ENCODE measurements around the gene TTC23L. TPM values are rescaled to one million over a fixed set of nuclear protein-coding genes. Genes with fewer than 3 reads are reported as not detected.

The TTC23L gene
- total RNA-seq, 1 donor from 2014 or later, result not detected

DNA sequence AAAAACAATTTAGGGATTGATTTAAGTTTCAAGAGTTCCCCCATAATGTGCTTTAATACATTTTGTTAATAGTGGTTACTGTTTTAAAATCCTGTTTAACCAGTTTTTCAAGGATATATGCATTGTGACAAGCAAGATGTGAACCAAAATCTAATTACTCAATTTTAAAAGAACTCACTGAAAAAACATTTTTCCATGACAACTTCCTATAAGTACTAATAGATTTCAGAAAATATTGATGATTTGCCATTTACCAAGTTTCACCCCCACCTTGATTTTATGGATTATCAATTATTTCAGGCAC, 85.5 kb downstream of the TTC23L start:
- H3K27ac Mint-ChIP-seq, result no peak overlapping the region
- no peak for TF ChIP-seq CTCF (IDR thresholded peaks at IDR 0.05)
- DNase-seq (no peak), ATAC-seq (ENCODE audit: low read depth) (no peak)
- no peak overlapping the region for H3K4me3 Mint-ChIP-seq
- H3K9me3 Mint-ChIP-seq, result no peaks in the 10 kb centered on the region
- peaks cover 61% of the 10 kb centered on the region for H3K36me3 Mint-ChIP-seq (ENCODE audit: low read depth)
- H3K4me1 Mint-ChIP-seq, result peaks cover 16% of the 10 kb centered on the region
- H3K27me3 Mint-ChIP-seq, result no peaks in the 10 kb centered on the region
- CTCF ChIA-PET, result no interaction called here
- POLR2A ChIA-PET, result interaction anchor here (1.4 kb wide), 1 partner anchor 9 kb away, joined by 9 read pairs; the partner anchor contains the start of genes BRIX1 and RAD1
- intact Hi-C loops (cut with micrococcal nuclease), result loop anchor here (1.0 to 10.0 kb wide), 3 partner anchors 9 to 1800 kb away; partner anchors contain the start of genes BRIX1 and RAD1

DNA sequence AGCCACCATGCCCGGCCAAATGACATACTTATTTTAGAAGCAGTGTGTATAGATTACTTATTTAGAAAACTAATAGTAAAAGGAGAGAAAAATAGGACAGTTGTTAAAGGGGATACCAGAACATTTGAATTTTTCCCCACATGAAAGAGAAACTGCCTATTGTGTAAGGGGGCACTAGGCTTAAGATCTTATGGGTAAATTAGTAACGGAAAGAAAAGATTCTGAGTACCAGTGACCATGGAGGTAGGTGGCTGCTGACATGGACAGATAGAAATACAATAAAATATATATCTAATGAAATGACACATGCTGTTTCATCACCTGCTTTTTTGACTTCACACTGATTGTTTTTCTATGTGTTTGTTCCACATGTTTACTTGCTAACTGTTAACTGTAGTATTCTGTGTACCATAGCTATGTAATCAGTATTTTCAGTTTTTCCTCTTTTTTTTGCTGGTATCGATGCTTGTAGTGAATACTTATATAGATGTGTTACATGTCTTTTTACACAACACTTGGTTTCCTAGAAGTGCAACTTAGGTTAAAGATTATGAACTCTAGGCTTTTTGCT, 87.4 kb downstream of the TTC23L start:
- ChIA-PET CTCF (interaction anchor here (0.6 kb wide), 1 partner anchor 9 kb away, joined by 3 read pairs; no protein-coding TSS in a partner anchor), POLR2A (no interaction called here)
- no peak for TF ChIP-seq CTCF (IDR thresholded peaks at IDR 0.05)
- Mint-ChIP-seq H3K4me1 (peaks cover 28% of the 10 kb centered on the region), H3K27me3 (no peaks in the 10 kb centered on the region), H3K4me3 (no peak overlapping the region), H3K9me3 (no peaks in the 10 kb centered on the region), H3K27ac (no peak overlapping the region), H3K36me3 (ENCODE audit: low read depth) (peaks cover 48% of the 10 kb centered on the region)
- intact Hi-C loops (cut with micrococcal nuclease), result loop anchor here (5.0 to 10.0 kb wide), 4 partner anchors 388 to 1951 kb away; partner anchors contain the start of gene NIPBL
- ATAC-seq (ENCODE audit: low read depth) (no peak), DNase-seq (no peak)

DNA sequence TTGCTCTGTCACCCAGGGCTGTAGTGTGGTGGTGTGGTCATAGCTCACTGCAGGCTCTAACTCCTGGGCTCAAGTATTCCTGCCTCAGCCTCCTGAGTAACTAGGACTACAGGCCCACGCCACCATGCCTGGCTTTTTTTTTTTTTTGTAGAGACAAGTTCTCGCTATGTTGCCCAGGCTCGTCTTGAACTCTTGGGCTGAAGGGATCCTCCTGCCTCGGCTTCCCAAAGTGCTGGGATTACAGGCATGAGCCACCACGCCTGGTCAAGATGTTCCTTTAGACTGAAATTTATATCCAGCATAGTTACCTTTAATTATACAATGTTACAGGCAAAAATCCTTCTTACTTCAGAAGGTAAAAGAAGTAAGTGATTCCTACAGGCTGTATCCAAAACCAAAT, 88.8 kb downstream of the TTC23L start:
- no peak for TF ChIP-seq CTCF (IDR thresholded peaks at IDR 0.05)
- ChIA-PET POLR2A (interaction anchor here (3.2 kb wide), 1 partner anchor 12 kb away, joined by 125 read pairs; the partner anchor contains the start of genes BRIX1 and RAD1), CTCF (no interaction called here)
- peaks cover 38% of the 10 kb centered on the region for H3K36me3 Mint-ChIP-seq (ENCODE audit: low read depth)
- peaks cover 35% of the 10 kb centered on the region for H3K4me1 Mint-ChIP-seq
- intact Hi-C loops (cut with micrococcal nuclease), result loop anchor here (5.0 to 10.0 kb wide), 4 partner anchors 387 to 1950 kb away; partner anchors contain the start of gene NIPBL
- no peaks in the 10 kb centered on the region for H3K9me3 Mint-ChIP-seq
- no peak overlapping the region for H3K27ac Mint-ChIP-seq
- no peak overlapping the region for H3K4me3 Mint-ChIP-seq
- ATAC-seq (ENCODE audit: low read depth) (no peak), DNase-seq (no peak)
- H3K27me3 Mint-ChIP-seq, result no peaks in the 10 kb centered on the region

- Mint-ChIP-seq H3K36me3 (ENCODE audit: low read depth) (peaks cover 38% of the 10 kb centered on the region), H3K9me3 (no peaks in the 10 kb centered on the region), H3K4me1 (peaks cover 35% of the 10 kb centered on the region), H3K27ac (no peak overlapping the region), H3K4me3 (no peak overlapping the region), H3K27me3 (no peaks in the 10 kb centered on the region)
- ChIA-PET CTCF (no interaction called here), POLR2A (interaction anchor here (1.1 to 3.2 kb wide), 2 partner anchors 12 to 1224 kb away, joined by 3 to 125 read pairs; partner anchors contain the start of genes BRIX1, LMBRD2, RAD1 and SKP2)
- DNase-seq (no peak), ATAC-seq (ENCODE audit: low read depth) (no peak)
- no peak for TF ChIP-seq CTCF (IDR thresholded peaks at IDR 0.05)
- intact Hi-C loops (cut with micrococcal nuclease), result loop anchor here (5.0 to 10.0 kb wide), 4 partner anchors 387 to 1949 kb away; partner anchors contain the start of gene NIPBL
Observed at GRCh38 chr5:34928267-34928666, 89.3 kb downstream of the TTC23L start.

DNA sequence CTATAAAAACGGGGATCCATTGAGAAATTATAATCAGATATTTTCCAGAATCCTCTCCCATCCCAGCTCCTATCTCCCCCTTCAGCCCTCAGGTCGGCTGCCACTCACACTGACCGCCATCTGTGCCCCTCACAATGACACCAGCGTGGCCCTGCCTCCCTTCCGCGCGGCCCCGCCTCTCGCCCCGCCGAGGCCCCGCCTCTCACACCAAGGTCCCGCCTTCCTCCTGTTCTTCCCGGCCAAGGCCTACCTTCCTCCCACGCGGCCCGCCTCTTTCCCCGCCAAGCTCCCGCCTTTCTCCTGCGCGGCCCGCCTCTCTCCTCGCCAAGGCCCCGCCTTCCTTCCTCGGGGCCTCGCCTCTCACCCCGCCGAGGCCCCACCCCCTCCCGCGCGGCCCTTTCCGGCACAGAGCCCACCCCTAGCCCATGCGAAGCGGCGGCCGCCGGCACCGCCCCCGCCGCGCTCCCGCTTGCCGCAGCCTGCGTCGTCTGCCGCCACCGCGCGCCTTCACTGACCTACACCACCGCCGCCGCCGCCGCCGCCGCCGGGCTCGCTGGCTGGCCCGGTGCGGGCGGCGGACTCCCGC, 90.3 kb downstream of the TTC23L start, which contains the start of gene DNAJC21:
DNAJC21 (plus strand) TSS at position 426 of the 586 bp plus-strand sequence. CDS start 261 bp downstream, outside the sequence.
- intact Hi-C loops (cut with micrococcal nuclease), result loop anchor here (1.0 to 10.0 kb wide), 10 partner anchors 14 to 1948 kb away; partner anchors contain the start of genes BRIX1, LMBRD2, NIPBL and RAD1
- H3K4me1 Mint-ChIP-seq, result peaks cover 29% of the 10 kb centered on the region

More for the DNA sequence above, 90.3 kb downstream of the TTC23L start, which contains the start of gene DNAJC21:
- CTCF ChIA-PET, result interaction anchor here (2.0 kb wide), 1 partner anchor 13 kb away, joined by 15 read pairs; the partner anchor contains the start of genes BRIX1 and RAD1
- peaks cover 37% of the 10 kb centered on the region for H3K36me3 Mint-ChIP-seq (ENCODE audit: low read depth)
- DNase-seq, result peak; percentile 98
- H3K27me3 Mint-ChIP-seq, result no peaks in the 10 kb centered on the region
- peak; percentile 88 for ATAC-seq (ENCODE audit: low read depth)
- POLR2A ChIA-PET, result interaction anchor here (0.6 to 3.2 kb wide), 18 partner anchors 8 to 1940 kb away, joined by 3 to 125 read pairs (median 5); partner anchors contain the start of genes AMACR, BRIX1, LMBRD2 and NADK2
- peak within 1 kb of the TSS; percentile 97 for H3K4me3 Mint-ChIP-seq
- no peaks in the 10 kb centered on the region for H3K9me3 Mint-ChIP-seq
- no peak for TF ChIP-seq CTCF (IDR thresholded peaks at IDR 0.05)
- H3K27ac Mint-ChIP-seq, result peak within 1 kb of the TSS; percentile 93
